ENCODE results near the gene UBAC2.
"Not testable (repeated sequence)": the region's sequence is repeated elsewhere in the genome, so short reads cannot be mapped to it uniquely, and the experiment has no call there.

Gene UBAC2

DNA sequence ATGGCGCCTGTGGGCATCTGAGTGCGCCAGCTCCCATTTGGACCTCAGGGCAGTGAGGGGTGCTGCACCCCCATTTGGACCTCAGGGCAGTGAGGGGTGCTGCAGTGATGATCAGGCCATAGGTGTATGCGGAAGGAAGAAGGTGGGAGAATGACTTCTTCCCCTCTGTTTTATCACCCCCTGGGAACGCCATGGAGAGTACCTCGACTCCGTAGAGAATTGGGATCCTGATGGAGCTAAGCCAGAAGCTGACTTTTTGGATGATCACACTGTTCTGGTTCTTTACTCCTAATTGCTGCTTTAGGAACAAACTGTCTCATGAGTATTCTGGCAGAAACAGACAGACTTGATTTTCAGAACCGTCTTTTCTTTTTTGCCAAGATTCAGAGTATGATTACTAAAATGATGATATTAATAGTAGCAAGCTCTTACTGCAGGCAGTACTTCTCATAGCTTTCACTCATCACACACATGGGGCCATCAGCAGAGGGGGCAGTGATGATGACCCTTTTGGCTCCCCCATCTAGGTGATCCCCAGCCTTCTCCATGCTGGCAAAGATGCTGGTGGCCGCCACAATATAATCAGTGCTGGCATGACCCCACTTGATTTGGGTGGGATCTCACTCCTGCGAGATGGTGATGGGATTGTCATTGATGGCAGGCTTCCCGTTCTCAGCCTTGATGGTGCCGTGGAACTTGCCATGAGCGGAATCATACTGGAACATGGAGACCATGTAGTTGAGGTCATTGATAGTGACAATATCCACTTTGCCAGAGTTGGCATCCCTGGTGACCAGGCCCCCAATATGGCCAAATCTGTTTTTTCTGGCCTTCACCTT, 10.3 kb upstream of the UBAC2 start:
- DNase-seq = no peak

DNA sequence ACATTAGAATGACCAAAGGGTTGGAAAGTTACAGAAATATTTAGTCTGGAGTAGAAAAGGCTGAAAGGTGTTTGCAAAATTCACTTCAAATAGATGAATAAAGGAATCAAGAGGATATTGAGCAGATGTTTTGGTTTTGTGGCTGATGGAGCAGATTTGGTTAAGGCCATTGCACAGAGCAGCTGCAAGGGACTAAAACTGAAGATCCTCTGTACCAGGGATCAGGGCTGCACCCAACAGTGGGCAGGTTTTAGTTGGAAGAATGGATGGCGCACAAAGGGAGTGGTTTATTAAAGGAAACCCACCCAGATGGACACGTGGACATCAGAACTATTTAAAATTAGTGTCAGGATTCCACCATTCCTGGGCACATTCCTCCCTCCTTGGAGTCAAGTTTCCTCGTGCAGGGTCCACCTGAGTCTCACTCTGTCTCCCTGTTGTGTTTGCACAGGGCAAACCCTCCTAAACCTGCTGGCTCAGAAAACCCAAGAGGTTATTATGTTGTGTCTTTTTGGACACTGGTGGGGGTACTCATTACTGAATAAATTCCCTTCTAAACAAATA, 9.2 kb upstream of the UBAC2 start:
- no peak for DNase-seq

DNA sequence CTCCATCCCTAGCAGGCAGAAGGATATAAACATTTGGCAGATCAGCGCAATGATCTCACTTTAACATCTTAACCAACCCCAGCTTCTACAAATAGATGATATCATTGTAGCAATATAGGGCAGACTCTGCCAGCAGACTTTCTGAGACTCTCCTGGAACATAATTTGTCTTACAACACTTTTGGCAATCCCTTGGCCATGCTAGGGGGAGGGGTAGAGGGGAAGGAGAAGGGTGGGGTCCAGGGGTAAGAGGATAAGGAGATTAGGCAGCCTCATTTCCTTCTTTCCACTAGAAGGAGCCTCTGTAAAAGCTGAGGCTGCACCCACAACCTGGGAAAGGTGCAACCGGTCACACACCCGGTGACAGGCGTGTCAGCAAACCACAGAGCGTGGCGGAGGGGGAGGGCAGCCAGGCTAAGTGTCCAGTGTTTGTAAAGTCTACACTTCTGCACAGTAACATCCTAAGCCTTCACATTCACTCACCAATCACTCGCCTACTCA, 8.7 kb upstream of the UBAC2 start:
- peak; percentile 3 for DNase-seq

DNA sequence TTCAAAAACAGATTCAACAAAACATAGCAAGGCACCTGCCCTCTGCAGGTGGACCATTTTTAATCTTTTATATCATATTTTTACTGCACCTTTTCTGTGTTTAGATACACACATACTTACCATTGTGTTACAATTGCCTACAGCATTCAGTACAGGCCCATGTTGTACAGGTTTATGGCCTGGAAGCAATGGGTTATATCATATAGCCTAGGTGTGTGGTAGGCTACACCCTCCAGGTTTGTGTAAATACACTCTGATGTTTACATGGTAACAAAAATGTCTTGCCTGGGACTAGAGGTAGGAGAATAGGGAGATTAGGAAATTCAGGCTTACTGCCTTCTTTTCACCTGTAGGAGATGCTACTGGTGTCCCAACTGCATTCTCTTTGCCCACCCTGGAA, 8.2 kb upstream of the UBAC2 start:
- DNase-seq = no peak

DNA sequence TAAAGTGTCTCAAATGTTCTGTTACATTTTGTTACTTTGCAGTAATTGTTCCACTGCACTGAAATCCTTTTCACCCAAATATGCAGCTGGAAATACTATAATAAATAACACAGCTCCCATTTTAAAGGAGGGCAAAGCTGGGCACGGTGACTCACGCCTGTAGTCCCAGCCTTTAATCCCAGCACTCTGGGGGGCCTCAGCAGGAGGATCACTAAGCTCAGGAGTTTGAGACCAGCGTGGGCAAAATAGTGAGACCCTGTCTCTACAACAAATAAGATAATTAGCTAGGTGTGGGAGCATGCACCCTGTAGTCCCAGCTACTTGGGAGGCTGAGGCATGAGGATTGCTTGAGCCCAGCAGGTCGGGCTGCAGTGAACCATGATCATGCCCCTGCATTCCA, 7.5 kb upstream of the UBAC2 start:
- DNase-seq = no peak

DNA sequence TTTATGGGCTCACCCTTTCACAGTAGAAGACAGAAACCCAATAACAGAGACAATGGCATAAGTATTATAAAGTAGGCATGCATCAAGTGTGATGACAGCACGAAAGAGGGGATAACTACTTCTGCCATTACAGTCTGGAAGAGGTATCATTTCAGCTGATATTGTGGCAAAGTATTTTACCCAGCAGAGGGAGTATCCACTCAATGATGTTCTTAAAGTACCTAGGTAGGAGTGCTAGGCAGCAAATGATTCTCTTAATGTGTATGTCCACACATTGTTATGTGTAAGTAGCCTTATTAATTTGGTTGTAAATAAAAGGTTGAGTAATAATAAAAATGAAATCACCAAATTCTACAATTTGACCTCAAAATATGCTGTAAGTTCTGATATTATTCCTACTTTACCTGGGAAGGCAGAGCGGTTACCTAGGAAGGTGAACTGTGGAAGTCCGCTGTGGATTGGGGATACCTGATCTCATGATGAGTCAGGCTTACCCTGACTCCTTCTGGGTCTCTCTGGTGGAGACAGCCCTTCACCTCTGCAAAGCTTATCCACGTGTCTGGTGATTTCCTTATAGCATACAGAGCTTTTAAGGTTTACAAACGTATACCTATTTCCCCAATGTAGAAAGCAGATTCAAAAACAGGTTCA, 4.1 kb upstream of the UBAC2 start:
- DNase-seq = no peak

DNA sequence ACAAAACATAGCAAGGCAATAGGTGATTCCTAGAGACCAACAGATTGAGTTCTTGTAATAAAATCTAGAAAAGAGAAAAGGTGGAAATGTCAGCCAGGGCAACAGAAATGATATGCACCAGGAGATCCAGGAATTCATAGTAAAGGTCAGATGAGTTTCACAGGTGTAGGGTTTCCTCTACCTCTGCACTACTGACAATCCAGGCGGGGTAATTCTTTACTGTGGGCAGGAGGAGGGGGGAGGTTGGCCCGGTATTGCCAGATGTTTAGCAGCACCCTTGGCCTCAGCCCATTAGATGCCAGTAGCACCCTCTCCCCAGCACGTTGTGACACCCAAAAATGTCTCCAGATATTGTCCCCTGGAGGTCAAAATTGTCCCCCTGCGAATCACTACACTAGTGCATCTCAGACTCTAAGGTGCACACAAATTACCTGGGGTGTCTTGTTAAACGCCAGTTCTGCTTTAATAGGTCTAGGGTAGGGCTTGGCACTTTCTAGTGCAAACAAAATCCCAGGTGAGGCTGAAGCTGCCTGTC, 3.5 kb upstream of the UBAC2 start:
- DNase-seq = no peak

DNA sequence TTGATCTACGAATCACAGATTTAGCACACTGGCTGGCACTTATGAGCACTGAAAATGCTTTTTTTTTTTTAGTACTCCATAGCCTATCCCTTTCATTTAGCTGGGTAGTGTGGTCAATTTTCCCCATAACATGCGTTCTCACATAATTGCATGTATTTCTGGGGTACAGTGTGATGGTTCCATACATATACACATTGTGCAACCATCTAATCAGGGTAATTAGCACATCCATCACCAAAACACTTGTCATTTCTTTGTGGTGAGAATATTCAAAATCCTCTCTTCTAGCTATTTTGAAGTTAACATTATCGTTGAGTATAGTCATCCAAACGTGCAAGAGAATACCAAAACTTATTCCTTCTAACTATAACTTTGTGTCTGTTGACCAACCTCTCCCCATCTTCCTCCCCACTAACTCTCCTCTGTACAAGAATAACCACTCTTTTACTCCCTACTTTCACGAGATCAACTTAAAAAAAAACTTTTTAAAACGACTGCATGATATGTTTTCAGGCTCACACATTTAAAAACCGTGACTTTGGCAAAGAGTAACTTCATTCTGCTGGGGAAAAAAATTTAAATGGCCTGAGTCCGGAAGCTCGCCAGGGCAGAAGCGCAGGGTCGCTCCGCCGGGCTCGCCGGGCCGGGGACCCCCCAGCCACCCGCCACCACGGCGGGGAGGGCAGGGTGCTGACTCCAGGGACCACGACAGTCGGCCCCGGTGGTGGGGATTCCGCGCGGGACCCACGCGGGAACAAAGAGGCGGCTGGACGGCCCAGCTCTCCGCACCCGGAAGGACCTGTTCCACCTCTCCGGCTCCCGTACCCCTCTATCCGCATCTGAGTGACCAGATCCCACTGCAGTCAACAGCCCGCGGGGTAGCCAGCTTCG, 868 bp upstream of the UBAC2 start:
- DNase-seq = no peak

DNA sequence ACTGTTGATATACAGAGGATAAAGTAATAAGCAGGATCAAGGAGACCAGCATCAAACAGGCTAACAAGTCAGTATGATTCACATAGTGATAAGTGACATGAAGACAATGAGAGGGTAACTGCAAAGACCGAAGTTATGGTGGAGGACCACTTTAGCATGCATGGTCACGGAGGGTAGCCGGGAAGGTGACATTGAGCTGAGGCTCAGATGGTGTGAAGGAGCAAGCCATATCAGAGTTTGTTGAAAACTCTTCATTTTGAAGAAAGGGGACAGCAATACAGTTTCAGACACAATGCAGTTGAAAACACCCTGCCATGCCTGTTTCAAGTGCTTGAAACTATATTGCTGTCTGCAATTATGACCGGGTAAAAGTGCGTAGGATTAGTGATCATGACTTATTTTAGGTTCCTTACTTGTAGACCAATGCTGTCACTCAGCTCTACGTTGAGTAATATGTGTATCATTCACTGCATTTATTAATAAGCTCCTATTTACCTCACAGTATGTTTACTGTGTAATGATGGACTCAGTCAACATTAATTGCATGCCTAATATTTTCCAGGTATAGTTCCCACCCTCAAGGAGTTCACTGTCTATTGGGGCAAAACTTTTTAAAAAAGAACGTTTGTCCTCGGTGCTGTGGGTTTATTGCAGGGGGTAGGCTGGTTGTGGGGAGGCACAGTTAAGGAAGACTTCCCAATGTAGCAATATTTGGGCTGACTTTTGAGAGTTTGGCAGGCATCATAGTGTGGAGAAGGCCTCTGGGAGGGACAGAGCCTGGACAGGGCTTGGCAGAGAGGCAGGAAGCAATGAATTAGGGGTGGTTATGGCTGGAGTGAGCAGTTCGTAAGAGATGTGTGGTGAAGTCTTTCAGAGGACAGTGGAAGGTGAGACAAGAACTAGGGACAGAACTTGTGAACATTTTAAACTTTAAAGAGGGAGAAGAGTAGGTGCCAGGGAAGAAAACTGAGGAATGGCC, 3.2 kb downstream of the UBAC2 start:
- no peak for DNase-seq

DNA sequence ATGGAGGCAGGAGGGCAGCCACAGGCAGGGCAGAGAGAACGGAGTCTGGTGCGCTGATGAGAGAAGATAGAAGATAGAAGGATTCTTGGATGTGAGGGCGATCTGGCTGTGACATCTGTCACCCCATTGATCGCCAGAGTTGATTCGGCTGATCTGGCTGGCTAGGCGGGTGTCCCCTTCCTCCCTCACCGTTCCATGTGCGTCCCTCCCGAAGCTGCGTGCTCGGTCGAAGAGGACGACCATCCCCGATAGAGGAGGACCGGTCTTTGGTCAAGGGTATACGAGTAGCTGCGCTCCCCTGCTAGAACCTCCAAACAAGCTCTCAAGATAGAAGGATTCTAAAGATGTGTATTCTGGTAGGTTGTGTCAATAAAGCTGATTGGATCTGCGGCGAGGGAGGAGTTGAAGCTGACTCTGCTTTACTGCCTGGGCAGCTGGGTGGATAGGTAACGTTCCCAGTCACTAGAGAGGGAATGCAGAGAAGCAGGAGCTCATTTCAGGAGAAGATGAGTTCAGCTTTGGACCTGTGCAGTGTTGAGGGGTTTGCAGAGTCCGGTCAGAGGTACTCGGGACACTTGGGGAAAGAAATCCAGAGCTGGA, 5.1 kb downstream of the UBAC2 start:
- DNase-seq = no peak

DNA sequence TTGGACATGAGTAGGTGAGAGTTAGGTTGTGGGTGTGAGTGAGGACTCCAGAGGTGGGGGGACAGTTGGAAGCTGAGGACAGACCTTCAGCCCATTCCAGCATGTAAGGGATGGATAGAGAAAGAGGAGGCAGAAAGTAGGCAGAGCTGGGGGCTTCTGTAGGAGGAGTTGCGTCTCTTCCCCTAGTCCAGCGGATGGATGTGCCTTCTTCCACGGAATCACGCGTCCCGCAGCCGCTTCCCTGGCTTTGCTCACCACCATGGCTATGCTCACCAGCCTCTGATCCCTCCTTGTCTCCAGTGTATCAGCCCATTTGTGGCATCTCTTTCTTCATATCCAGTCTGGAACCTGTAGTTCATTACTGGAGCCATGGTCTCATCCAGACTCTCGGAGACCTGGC, 5.6 kb downstream of the UBAC2 start:
- DNase-seq = no peak

DNA sequence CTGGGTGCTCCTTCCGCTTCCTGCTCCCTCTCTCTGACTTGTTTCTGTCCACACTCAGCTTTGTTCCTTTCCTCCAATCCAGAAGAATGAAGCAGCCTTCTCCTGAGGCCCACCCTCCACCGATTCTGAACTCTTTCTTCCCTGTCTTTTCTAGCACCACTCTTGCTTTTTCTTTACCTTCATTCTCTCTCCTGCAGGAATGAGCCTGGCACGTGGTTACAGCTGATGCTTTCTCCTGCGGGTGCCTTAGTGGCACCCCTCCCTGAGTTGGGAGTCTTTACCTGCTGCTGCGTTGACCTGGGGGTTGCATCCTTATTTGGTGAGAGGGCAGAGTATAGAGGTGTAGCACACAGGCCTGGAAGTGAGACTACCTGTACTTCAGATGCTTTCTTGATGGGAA, 6.2 kb downstream of the UBAC2 start:
- DNase-seq = no peak

DNA sequence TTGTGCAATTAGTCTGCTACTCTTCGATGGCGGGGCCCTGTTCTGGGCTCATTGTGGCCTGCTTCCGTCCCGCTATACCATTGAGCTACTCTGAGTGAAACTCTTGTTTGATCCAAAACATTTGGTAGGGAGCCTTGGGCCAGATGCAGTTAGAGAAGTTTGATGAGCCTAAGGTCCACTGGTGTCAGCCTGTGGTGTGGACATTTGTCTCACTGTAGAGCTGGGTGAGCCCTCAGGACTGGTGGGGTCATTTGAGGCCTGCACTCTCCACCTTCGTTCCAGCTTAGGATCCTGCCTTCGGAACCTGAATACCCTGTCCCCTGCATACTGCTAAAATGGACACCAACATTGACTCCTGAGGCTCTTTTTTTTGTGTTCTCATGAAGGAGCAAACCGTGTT, 6.9 kb downstream of the UBAC2 start:
- no peak for DNase-seq

DNA sequence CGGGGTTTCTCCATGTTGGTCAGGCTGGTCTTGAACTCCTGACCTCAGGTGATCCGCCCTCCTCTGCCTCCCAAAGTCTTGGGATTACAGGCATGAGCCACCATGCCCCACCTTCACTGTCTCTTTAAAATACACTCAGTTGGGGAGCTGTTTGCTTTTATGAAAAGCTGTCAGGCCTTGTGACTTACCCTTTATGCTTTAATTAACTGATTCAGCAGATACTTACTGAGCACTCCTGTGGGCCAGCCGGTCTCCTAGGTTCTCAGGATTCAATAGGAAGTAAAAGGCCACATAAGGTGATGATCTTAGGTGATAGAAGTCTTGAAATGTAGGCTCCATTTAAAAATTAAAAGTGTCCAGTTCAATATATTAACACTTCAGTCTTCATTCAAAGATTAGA, 7.5 kb downstream of the UBAC2 start:
- no peak for DNase-seq

DNA sequence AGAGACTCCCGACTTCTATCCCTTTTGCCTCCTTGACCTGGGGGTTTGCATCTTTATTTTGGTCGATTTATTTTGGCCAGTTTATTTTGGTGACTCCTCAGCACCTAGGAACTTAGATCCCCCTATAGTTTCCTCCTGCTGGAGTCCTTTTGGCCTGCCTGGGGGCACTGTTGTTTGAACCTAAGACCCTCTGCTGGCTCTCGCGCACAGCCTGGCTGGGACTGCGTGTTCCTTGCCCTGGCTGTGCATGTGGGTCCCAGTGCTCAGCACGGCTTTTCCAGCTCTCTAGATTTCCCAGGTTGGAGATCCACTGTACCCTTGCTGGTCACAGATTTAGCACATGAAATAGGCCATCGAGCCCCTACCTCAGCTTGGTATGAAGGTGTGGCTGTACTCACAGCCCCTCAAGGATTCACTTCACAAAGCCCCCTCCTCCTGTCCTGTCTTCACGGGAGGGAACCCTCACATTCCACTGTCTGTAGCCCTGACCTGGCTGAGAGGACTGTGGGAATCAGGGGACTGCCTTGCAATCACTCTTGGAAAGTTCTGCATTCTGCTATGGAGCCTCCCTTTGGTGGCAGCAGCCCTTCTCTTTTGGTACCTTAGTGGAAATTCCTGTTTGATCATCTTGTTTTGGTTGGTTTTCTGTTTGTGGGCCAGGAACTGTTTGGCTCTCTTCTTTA, 8.3 kb downstream of the UBAC2 start:
- no peak for DNase-seq

DNA sequence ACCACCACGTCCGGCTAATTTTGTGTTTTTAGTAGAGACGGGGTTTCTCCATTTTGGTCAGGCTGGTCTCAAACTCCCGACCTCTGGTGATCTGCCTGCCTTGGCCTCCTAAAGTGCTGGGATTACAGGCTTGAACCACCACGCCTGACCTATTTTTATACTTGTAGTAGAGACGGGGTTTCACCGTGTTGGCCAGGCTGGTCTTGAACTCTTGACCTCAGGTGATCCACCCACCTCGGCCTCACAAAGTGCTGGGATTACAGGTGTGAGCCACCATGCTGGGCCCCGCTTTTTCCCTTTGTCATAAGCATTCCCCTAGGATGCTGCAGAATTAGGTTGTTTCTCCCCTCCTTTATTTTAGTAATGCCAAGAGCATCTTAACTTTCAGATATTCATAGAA, 10.0 kb downstream of the UBAC2 start:
- not testable (repeated sequence) for DNase-seq

DNA sequence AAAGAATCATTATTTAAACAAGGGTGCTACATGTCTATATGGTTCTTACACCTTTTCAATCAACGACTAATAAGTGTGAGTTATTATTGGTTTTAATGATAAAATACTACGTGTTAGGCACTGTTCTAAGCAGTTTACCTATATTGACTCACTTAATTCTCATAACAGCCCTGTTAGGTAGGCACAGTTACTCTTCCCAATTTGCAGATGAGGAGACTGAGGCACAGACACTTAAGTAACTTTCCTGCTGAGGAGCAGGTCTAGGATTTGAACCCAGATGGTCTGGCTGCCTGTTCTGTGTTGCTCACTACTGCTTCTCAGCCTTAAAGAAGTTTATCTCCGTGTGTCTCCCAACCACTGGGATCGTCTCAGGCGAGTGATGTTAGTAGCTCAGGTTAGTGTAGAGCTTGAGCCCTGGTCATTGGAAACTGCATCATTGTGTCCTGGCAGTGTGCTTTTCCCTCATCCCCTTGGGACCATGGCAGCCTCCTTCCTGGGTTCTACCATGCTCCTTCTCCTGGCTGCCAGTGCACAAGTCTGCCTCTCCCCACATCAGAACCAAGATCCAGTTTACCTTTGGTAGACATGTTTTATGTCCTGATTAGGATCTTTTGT, 10.9 kb downstream of the UBAC2 start:
- DNase-seq = no peak

DNA sequence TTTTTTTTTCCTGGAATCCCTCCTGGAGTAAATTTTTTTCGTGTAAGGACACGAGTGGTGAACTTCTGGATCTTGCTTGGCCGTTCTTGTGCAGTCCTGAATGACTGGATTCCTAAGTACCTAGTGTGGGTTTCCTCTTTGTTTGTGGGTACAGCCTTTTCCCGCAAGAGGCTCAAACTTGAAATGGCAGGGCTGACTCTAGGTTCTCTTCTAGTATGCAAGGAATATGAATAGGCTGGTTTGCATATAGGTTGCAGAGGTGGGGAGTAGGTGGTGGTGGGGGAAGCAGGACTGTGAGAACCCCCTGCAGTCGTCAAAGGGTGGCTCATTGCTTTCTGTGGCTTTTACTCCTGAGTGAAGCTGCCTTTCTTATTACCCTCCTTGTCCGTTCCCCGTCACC, 13.6 kb downstream of the UBAC2 start:
- DNase-seq = no peak

DNA sequence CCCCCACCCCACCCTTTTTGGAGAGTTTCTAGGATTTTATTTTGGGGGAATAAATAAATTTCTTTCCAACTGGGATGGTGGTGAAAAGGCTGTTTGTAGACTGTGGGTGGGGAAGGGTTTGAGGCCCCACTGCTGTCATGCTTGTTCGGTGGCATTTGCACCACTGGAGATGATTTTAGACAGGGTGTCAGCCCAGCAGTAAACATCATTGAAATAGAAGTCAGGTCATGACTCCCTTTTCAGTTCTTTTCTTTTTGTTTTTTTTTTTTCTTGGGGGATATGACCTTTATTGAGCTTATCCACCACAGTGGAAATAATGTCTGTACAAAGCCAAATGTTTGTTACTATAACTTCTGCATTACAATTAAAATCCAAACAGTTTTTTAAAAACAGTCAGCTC, 14.1 kb downstream of the UBAC2 start:
- DNase-seq = no peak

DNA sequence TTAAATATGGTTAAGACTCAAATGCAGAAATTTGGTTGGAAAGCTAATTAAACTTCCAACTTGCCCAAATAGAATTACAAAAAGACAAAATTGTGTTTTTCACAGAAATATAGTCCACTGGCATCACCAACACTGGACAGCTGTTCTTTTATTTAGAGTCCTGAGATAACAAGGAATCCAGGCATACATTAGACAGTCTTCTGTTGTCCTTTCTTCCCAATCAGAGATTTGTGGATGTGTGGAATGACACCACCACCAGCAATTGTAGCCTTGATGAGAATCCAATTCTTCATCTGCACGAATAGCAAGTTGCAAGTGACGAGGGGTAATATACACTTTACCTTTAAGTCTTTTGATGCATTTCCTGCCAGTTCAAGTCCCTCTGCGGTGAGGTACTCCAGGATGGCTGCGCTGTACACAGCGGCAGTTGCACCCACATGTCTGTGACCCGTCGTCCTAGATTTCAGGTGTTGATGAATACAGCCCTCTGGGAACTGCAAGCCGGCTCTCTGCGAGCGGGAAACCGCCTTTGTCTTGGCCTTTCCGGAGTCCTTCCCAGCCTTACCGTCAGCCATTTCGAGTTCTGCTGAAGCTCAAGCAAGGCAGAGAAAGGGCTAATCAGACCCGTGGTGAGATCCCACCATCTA, 14.7 kb downstream of the UBAC2 start:
- DNase-seq = no peak
